H1 (cell line): ENCODE results near the gene ABHD17B. TPM values are rescaled to one million over a fixed set of nuclear protein-coding genes. Genes with fewer than 3 reads are reported as not detected.

Experiments used
- CTCF ChIA-PET: fragments of 300-600 bp; sonication (Branson Sonifier 250); formaldehyde crosslinking; loops from one replicate; lab custom pipeline; 2021; ENCODE audit not compliant: partially characterized antibody; lab: Charles Lee
- POLR2A ChIA-PET: fragments of 300-600 bp; sonication (Branson Sonifier 250); formaldehyde crosslinking; loops from one replicate; lab custom pipeline; 2021; ENCODE audit warnings: inconsistent platforms; ENCODE audit not compliant: partially characterized antibody; lab: Charles Lee
- DNase-seq, 2 experiments: peaks; one replicate each; pipeline versions ENCODE4 v3.0.0 to v3.0.0-alpha.2; 2010 to 2022; ENCODE audit warnings: low spot score in 2 of 2, low read depth in 1 of 2, mixed read lengths in 1 of 2
- FAIRE-seq: peaks from 2 replicates; lab custom pipeline; 2011; peaks lifted over from hg19 to GRCh38; lab: Jason Lieb, UNC
- H2AFZ ChIP-seq: 2 replicates; pipeline ENCODE4 v1.8.1; 2012; ENCODE audit warnings: low read length, inconsistent platforms
- H2AK5ac ChIP-seq: 2 replicates; pipeline ENCODE4 v1.6.1; 2013; ENCODE audit warnings: low read depth, low read length
- H2BK120ac ChIP-seq: replicated peaks from 2 replicates; pipeline ENCODE3; 2013; ENCODE audit warnings: low read depth, low read length, inconsistent platforms
- H2BK12ac ChIP-seq: 2 replicates; pipeline ENCODE4 v1.6.1; 2013; ENCODE audit warnings: low read depth, low read length
- H2BK15ac ChIP-seq: 2 replicates; pipeline ENCODE4 v1.6.1; 2013; ENCODE audit warnings: low read length
- H2BK20ac ChIP-seq: 2 replicates; pipeline ENCODE4 v1.6.1; 2013; ENCODE audit warnings: low read length
- H2BK5ac ChIP-seq: 2 replicates; pipeline ENCODE4 v1.6.1; 2013; ENCODE audit warnings: low read depth, low read length
- H3K14ac ChIP-seq: 2 replicates; pipeline ENCODE4 v1.6.1; 2013; ENCODE audit warnings: inconsistent platforms; ENCODE audit not compliant: insufficient read length
- H3K18ac ChIP-seq: 2 replicates; pipeline ENCODE4 v1.6.1; 2013; ENCODE audit warnings: low read length; ENCODE audit errors: extremely low read depth
- H3K23ac ChIP-seq: 2 replicates; pipeline ENCODE4 v1.6.1; 2013; ENCODE audit warnings: inconsistent platforms; ENCODE audit not compliant: insufficient read length
- H3K23me2 ChIP-seq: 2 replicates; pipeline ENCODE4 v1.6.1; 2013; ENCODE audit warnings: low read depth, low read length
- H3K27ac ChIP-seq: 2 replicates; pipeline ENCODE4 v1.6.1; 2011; ENCODE audit warnings: low read depth, low read length, inconsistent platforms
- H3K27me3 ChIP-seq, 4 experiments: replicated peaks in 1 of 4; 1 replicate in 1 of 4; 2 replicates in 3 of 4; pipeline versions ENCODE4 v1.6.1 to v1.8.1; 2011 to 2013; ENCODE audit warnings: low read length in 3 of 4, mild to moderate bottlenecking in 3 of 4, inconsistent platforms in 2 of 4, mixed read lengths in 2 of 4, moderate library complexity in 1 of 4; ENCODE audit not compliant: control insufficient read depth in 3 of 4, insufficient read depth in 3 of 4; ENCODE audit errors: extremely low read depth in 1 of 4
- H3K36me3 ChIP-seq, 4 experiments: 2 replicates each; pipeline versions ENCODE4 v1.6.1 to v1.8.1; 2011 to 2013; ENCODE audit warnings: mild to moderate bottlenecking in 4 of 4, low read length in 3 of 4, moderate library complexity in 2 of 4, control low read depth in 1 of 4, inconsistent platforms in 1 of 4; ENCODE audit not compliant: insufficient read depth in 4 of 4, control insufficient read depth in 2 of 4
- H3K4ac ChIP-seq: replicated peaks from 2 replicates; pipeline ENCODE3; 2013; ENCODE audit warnings: low read length, low read depth, mixed read lengths, inconsistent platforms; ENCODE audit not compliant: insufficient read length
- H3K4me1 ChIP-seq, 4 experiments: replicated peaks in 1 of 4; 1 replicate in 1 of 4; 2 replicates in 3 of 4; pipeline versions ENCODE4 v1.6.1 to v1.8.1; 2011 to 2013; ENCODE audit warnings: low read length in 3 of 4, inconsistent platforms in 2 of 4, mixed read lengths in 1 of 4; ENCODE audit not compliant: insufficient read depth in 4 of 4, control insufficient read depth in 3 of 4
- H3K4me2 ChIP-seq, 2 experiments: 2 replicates each; pipeline versions ENCODE4 v1.6.1 to v1.8.1; 2011 to 2013; ENCODE audit warnings: low read depth in 2 of 2, low read length in 2 of 2, control low read depth in 1 of 2, inconsistent platforms in 1 of 2, mild to moderate bottlenecking in 1 of 2; ENCODE audit not compliant: insufficient read depth in 1 of 2
- H3K4me3 ChIP-seq, 4 experiments: fragments of 200-600, 300-600 bp in 1 of 4; sonication (generic), shearing (Covaris generic), sonication (Bioruptor Twin) in 1 of 4; 2 replicates each; pipeline versions ENCODE4 v1.5.1 to v1.8.1; 2011 to 2016; ENCODE audit warnings: low read length in 4 of 4, low read depth in 3 of 4, control low read depth in 2 of 4, inconsistent platforms in 2 of 4, mild to moderate bottlenecking in 2 of 4, mixed read lengths in 1 of 4, moderate library complexity in 1 of 4; ENCODE audit not compliant: insufficient read depth in 2 of 4; ENCODE audit errors: extremely low read depth in 1 of 4
- H3K56ac ChIP-seq: replicated peaks from 2 replicates; pipeline ENCODE3; 2013; ENCODE audit warnings: low read depth, mild to moderate bottlenecking, mixed read lengths, low read length, inconsistent platforms; ENCODE audit not compliant: insufficient read length
- H3K79me1 ChIP-seq: 2 replicates; pipeline ENCODE4 v1.6.1; 2013; ENCODE audit warnings: low read depth, low read length, control low read depth
- H3K79me2 ChIP-seq, 2 experiments: 2 replicates each; pipeline versions ENCODE4 v1.6.1 to v1.8.1; 2012 to 2013; ENCODE audit warnings: low read length in 2 of 2, mild to moderate bottlenecking in 2 of 2, inconsistent platforms in 1 of 2; ENCODE audit not compliant: insufficient read depth in 2 of 2, control insufficient read depth in 1 of 2
- H3K9ac ChIP-seq, 4 experiments: replicated peaks in 1 of 4; 1 replicate in 1 of 4; 2 replicates in 3 of 4; pipeline versions ENCODE4 v1.6.1 to v1.8.1; 2011 to 2013; ENCODE audit warnings: low read depth in 3 of 4, low read length in 3 of 4, control low read depth in 2 of 4, mild to moderate bottlenecking in 2 of 4, moderate library complexity in 2 of 4, inconsistent platforms in 1 of 4; ENCODE audit errors: extremely low read depth in 1 of 4
- H3K9me3 ChIP-seq, 2 experiments: 2 replicates each; pipeline versions ENCODE4 v1.6.1 to v1.8.1; 2012 to 2013; ENCODE audit warnings: mild to moderate bottlenecking in 2 of 2, moderate library complexity in 2 of 2, control low read depth in 1 of 2, inconsistent platforms in 1 of 2, low read depth in 1 of 2, low read length in 1 of 2, mixed read lengths in 1 of 2; ENCODE audit not compliant: insufficient read depth in 2 of 2
- H4K20me1 ChIP-seq, 2 experiments: replicated peaks in 1 of 2; 2 replicates each; pipeline versions ENCODE3 to v1.8.1; 2011 to 2013; ENCODE audit warnings: inconsistent platforms in 2 of 2, low read length in 2 of 2, mild to moderate bottlenecking in 1 of 2; ENCODE audit not compliant: insufficient read depth in 2 of 2, control insufficient read depth in 1 of 2
- H4K5ac ChIP-seq: 2 replicates; pipeline ENCODE4 v1.6.1; 2013; ENCODE audit warnings: low read length, low read depth, mixed read lengths, inconsistent platforms; ENCODE audit not compliant: insufficient read length
- H4K8ac ChIP-seq: 2 replicates; pipeline ENCODE4 v1.8.0; 2013; ENCODE audit warnings: mild to moderate bottlenecking, moderate library complexity, low read length, inconsistent platforms; ENCODE audit not compliant: insufficient read depth; ENCODE audit errors: extremely low read depth
- H4K91ac ChIP-seq: replicated peaks from 2 replicates; pipeline ENCODE3; 2013; ENCODE audit warnings: low read length, mixed read lengths, inconsistent platforms; ENCODE audit not compliant: insufficient read length
- CBX8 ChIP-seq: fragments of 300-800, 300-1000 bp; sonication (generic); IDR thresholded peaks from 2 replicates; pipeline ENCODE4 v1.7.1; 2016; ENCODE audit warnings: low read depth, low read length, borderline replicate concordance
- SP1 ChIP-seq: IDR thresholded peaks from 2 replicates; pipeline ENCODE4 v1.6.1; 2011; ENCODE audit warnings: low read depth, low read length
- SUZ12 ChIP-seq: fragments of 200-600 bp; sonication (generic); IDR thresholded peaks from 2 replicates; pipeline ENCODE4 v1.6.1; 2012; ENCODE audit warnings: mild to moderate bottlenecking, inconsistent platforms, low read length, moderate library complexity, mixed read lengths
- polyA plus RNA-seq, 7 experiments: library from polyadenylated mRNA; depleted of rRNA in 3 of 7; stranded (reverse) in 5 of 7; unstranded in 2 of 7; fragments of >200 nt in 5 of 7; fragments of 200-250 nt in 2 of 7; gene quantifications; 1 replicate in 5 of 7; 2 replicates in 1 of 7; 4 replicates in 1 of 7; pipeline versions ENCODE4 v1.2.1 to v1.2.3, GENCODE V29; 2011 to 2013; ENCODE audit warnings: missing spikeins in 2 of 7, mixed read lengths in 2 of 7
- total RNA-seq: library from RNA; stranded (reverse); fragmentation: NEBNext Ultra II Directional; extraction: Animal tissue kit (Norgen Biotek cat#: 25700); gene quantifications from 2 replicates; pipeline ENCODE4 v1.2.1, GENCODE V29; 2021

Gene ABHD17B
- total and polyA plus RNA-seq, 2 of the 8 experiments (the other 6 are each of a cell fraction or from before 2014, with no cell fraction given) = 37.2 to 60.8 TPM

- no peaks in the 10 kb centered on the region for H4K20me1 ChIP-seq
- H2BK20ac ChIP-seq = peak overlapping the region; percentile 73
- H3K23ac ChIP-seq = no peak overlapping the region
- H3K56ac ChIP-seq = no peak overlapping the region
- FAIRE-seq (peak; percentile 96), DNase-seq (peak in 1 of 2 experiments; percentile 49)
- POLR2A ChIA-PET = interaction anchor here (0.7 to 5.5 kb wide), 20 partner anchors 10 to 103 kb away, joined by 3 to 73 read pairs (median 4); partner anchors contain the start of genes ABHD17B and C9orf85
- H4K91ac ChIP-seq = peak overlapping the region; percentile 35
- H3K27ac ChIP-seq = peak overlapping the region; percentile 76; the same call in 1 of the 2 replicates
- H2AFZ ChIP-seq = no peak overlapping the region
- no peak overlapping the region for H4K8ac ChIP-seq
- H3K9me3 ChIP-seq = peaks cover 12 to 17% of the 10 kb centered on the region in 2 experiments; a peak in 3 of 4 replicates
- H3K4me1 ChIP-seq = peaks cover 4 to 14% (median 12%) of the 10 kb centered on the region in 4 experiments; a peak in 6 of 7 replicates
- H3K4me3 ChIP-seq = peak overlapping the region in 1 of 4 experiments; percentile 38; a peak in 1 of 8 replicates
- peaks cover 0 to 12% (median 5%) of the 10 kb centered on the region in 4 experiments; a peak in 3 of 8 replicates for H3K36me3 ChIP-seq
- peaks cover 3% of the 10 kb centered on the region; the same call in 1 of the 2 replicates for H3K79me1 ChIP-seq
- H3K79me2 ChIP-seq = peaks cover 8 to 75% of the 10 kb centered on the region in 2 experiments; a peak in 3 of 4 replicates
- H2BK5ac ChIP-seq = peak overlapping the region; percentile 90
- peak overlapping the region; percentile 45; the same call in 1 of the 2 replicates for H2BK12ac ChIP-seq
- H2BK120ac ChIP-seq = peak overlapping the region; percentile 18
- H4K5ac ChIP-seq = peak overlapping the region; percentile 61
- H3K4ac ChIP-seq = no peak overlapping the region
- H3K27me3 ChIP-seq = no peaks in the 10 kb centered on the region
- H3K23me2 ChIP-seq = no peaks in the 10 kb centered on the region
- no peak overlapping the region; a peak in 1 of 7 replicates for H3K9ac ChIP-seq
- CTCF ChIA-PET = interaction anchor here (1.0 to 1.5 kb wide), 3 partner anchors 9 to 118 kb away, joined by 3 to 4 read pairs (median 3); no protein-coding TSS in a partner anchor
- H3K4me2 ChIP-seq = peak overlapping the region; percentile 46 to 58; a peak in 3 of 4 replicates
- peak overlapping the region; percentile 71; the same call in 1 of the 2 replicates for H2AK5ac ChIP-seq
- H2BK15ac ChIP-seq = no peak overlapping the region
- H3K18ac ChIP-seq = peak overlapping the region; percentile 85; the same call in 1 of the 2 replicates
- no peak overlapping the region for H3K14ac ChIP-seq
- TF ChIP-seq SP1 (0 out of 2 replicates have a peak, but pooled peaks have one; percentile 28), SUZ12 (no peak), CBX8 (no peak)
Observed at GRCh38 chr9:71921190-71921814, 10.3 kb upstream of the ABHD17B start.
